K562 (cell line): ENCODE measurements around the gene ZDHHC11B. TPM values are rescaled to one million over a fixed set of nuclear protein-coding genes. Genes with fewer than 3 reads are reported as not detected.

Experiments used
- ATAC-seq: fragments of 200-7000 bp; cut with Tn5 transposase; 3 replicates; pipeline ENCODE4 v1.9.1; 2020; ENCODE audit warnings: moderate library complexity
- BruUV-seq: library from RNA; stranded (reverse); fragments of 400-500 nt; replicated peaks from 2 replicates; lab custom pipeline; 2021; lab: Mats Ljungman, UMichigan
- CTCF ChIA-PET: fragments of 300-600 bp; formaldehyde crosslinking; extraction: SDS; loops from one replicate; lab custom pipeline; 2021; ENCODE audit warnings: low intra/inter-chr PET ratio; lab: Yijun Ruan, JAX
- POLR2A ChIA-PET: fragments of 300-600, 350-650 bp; sonication (Branson Sonifier 250); formaldehyde crosslinking; extraction: SDS; loops from one replicate; lab custom pipeline; 2021; ENCODE audit warnings: antibody characterized with exemption, inconsistent platforms; lab: Yijun Ruan, JAX
- DNase-seq, 4 experiments: peaks; one replicate each; pipeline versions ENCODE4 v3.0.0 to v3.0.0-alpha.2; 2011 to 2018; ENCODE audit warnings: low spot score in 3 of 4, mixed read lengths in 3 of 4; ENCODE audit errors: extremely low read depth in 1 of 4
- FAIRE-seq: peaks from 2 replicates; lab custom pipeline; 2011; peaks lifted over from hg19 to GRCh38; lab: Jason Lieb, UNC
- H2AFZ ChIP-seq: 2 replicates; pipeline ENCODE4 v1.6.0; 2011; ENCODE audit warnings: low read depth, low read length, control low read depth, inconsistent platforms
- H3K27ac ChIP-seq: fragments of 200-600 bp; 3 replicates; pipeline ENCODE4 v1.8.0; 2011; ENCODE audit warnings: low read depth, mild to moderate bottlenecking, control low read depth, inconsistent platforms, low read length, moderate library complexity, mixed read lengths; ENCODE audit errors: extremely low read depth
- H3K27me3 ChIP-seq, 2 experiments: fragments of 300-600 bp in 1 of 2; 2 replicates in 1 of 2; 3 replicates in 1 of 2; pipeline versions ENCODE4 v1.6.0 to v1.8.0; 2011; ENCODE audit warnings: inconsistent platforms in 2 of 2, low read length in 2 of 2, mild to moderate bottlenecking in 1 of 2, mixed read lengths in 1 of 2, moderate library complexity in 1 of 2; ENCODE audit not compliant: control insufficient read depth in 2 of 2, insufficient read depth in 2 of 2
- H3K36me3 ChIP-seq: fragments of 300-600 bp; 3 replicates; pipeline ENCODE4 v1.8.0; 2011; ENCODE audit warnings: mild to moderate bottlenecking, low read length, inconsistent platforms; ENCODE audit not compliant: control insufficient read depth, insufficient read depth
- H3K4me1 ChIP-seq, 2 experiments: fragments of 200-600 bp in 1 of 2; replicated peaks in 1 of 2; 2 replicates in 1 of 2; 3 replicates in 1 of 2; pipeline versions ENCODE4 v1.5.1 to v1.8.0; 2011; ENCODE audit warnings: inconsistent platforms in 2 of 2, low read length in 2 of 2, mild to moderate bottlenecking in 1 of 2, mixed read lengths in 1 of 2, moderate library complexity in 1 of 2; ENCODE audit not compliant: control insufficient read depth in 2 of 2, insufficient read depth in 2 of 2
- H3K4me2 ChIP-seq: 2 replicates; pipeline ENCODE4 v1.6.1; 2011; ENCODE audit warnings: low read length, control low read depth, inconsistent platforms, mixed read lengths; ENCODE audit not compliant: insufficient read depth
- H3K4me3 ChIP-seq: fragments of 200-600 bp; sonication (generic), shearing (Covaris generic); 2 replicates; pipeline ENCODE4 v1.5.1; 2016; ENCODE audit warnings: control low read depth, inconsistent platforms
- H3K79me2 ChIP-seq: fragments of 200-600 bp; 3 replicates; pipeline ENCODE4 v1.8.0; 2011; ENCODE audit warnings: low read length, inconsistent platforms; ENCODE audit not compliant: control insufficient read depth, insufficient read depth
- H3K9ac ChIP-seq, 2 experiments: 2 replicates each; pipeline versions ENCODE4 v1.6.0 to v1.6.1; 2011; ENCODE audit warnings: low read depth in 2 of 2, low read length in 2 of 2, control low read depth in 1 of 2, inconsistent platforms in 1 of 2, mild to moderate bottlenecking in 1 of 2, mixed read lengths in 1 of 2; ENCODE audit not compliant: insufficient read depth in 1 of 2
- H3K9me1 ChIP-seq: one replicate; pipeline ENCODE4 v1.6.0; 2011; ENCODE audit warnings: inconsistent platforms, mild to moderate bottlenecking, low read length, moderate library complexity; ENCODE audit not compliant: control insufficient read depth, insufficient read depth
- H3K9me3 ChIP-seq: replicated peaks from 2 replicates; pipeline ENCODE4 v1.5.1; 2011; ENCODE audit warnings: low read depth, low read length, inconsistent platforms; ENCODE audit not compliant: control insufficient read depth, insufficient read depth
- H4K20me1 ChIP-seq: replicated peaks from 2 replicates; pipeline ENCODE4 v1.6.1; 2011; ENCODE audit warnings: low read length, inconsistent platforms, mixed read lengths; ENCODE audit not compliant: control insufficient read depth, insufficient read depth
- ASH1L ChIP-seq: fragments of 450-650 bp; IDR thresholded peaks from 2 replicates; pipeline ENCODE4 v1.6.1; 2018; ENCODE audit warnings: borderline replicate concordance, mild to moderate bottlenecking, low read depth; ENCODE audit not compliant: partially characterized antibody
- CBFA2T2 ChIP-seq: fragments of 450-650 bp; conservative IDR thresholded peaks from 2 replicates; pipeline ENCODE4 v1.6.1; 2017; ENCODE audit warnings: mild to moderate bottlenecking
- CREB5 ChIP-seq: fragments of 250-450 bp; sonication (Bioruptor Pico); IDR thresholded peaks from 2 replicates; pipeline ENCODE4 v1.5.0; 2020; ENCODE audit warnings: mild to moderate bottlenecking
- FOS ChIP-seq: IDR thresholded peaks from 3 replicates; pipeline ENCODE4 v1.6.1; 2011; ENCODE audit not compliant: insufficient read length; ENCODE audit errors: extremely low read depth
- MEIS2 ChIP-seq: fragments of 450-650 bp; IDR thresholded peaks from 2 replicates; pipeline ENCODE4 v1.6.1; 2014; ENCODE audit warnings: mild to moderate bottlenecking; ENCODE audit not compliant: partially characterized antibody
- PKNOX1 ChIP-seq: fragments of 450-650 bp; IDR thresholded peaks from 2 replicates; pipeline ENCODE4 v1.6.1; 2016
- POLR2G ChIP-seq: fragments of 200-400 bp; formaldehyde crosslinking; IDR thresholded peaks from 2 replicates; pipeline ENCODE4 v1.6.1; 2017; ENCODE audit warnings: low read depth, mild to moderate bottlenecking, antibody characterized with exemption, low read length, moderate library complexity
- TBP ChIP-seq: optimal IDR thresholded peaks from 2 replicates; pipeline ENCODE3; 2011; ENCODE audit warnings: low read depth, low read length, improper control_type of control experiment
- ZNF277 ChIP-seq: fragments of 250-450 bp; sonication (Bioruptor Pico); IDR thresholded peaks from 2 replicates; pipeline ENCODE4 v1.8.0; 2022; ENCODE audit warnings: inconsistent platforms, mild to moderate bottlenecking, moderate library complexity, borderline replicate concordance
- ZNF592 ChIP-seq: fragments of 450-650 bp; IDR thresholded peaks from 2 replicates; pipeline ENCODE4 v1.6.1; 2017; ENCODE audit warnings: antibody characterized with exemption, mild to moderate bottlenecking
- WGBS: fragments of 100-300 bp; shearing (Covaris generic); methylation state at CpG from one replicate; pipeline ENCODE4 v1.1.6; 2016; ENCODE audit warnings: low coverage, mixed read lengths; ENCODE audit not compliant: insufficient coverage; ENCODE audit errors: missing lambda C conversion rate; 5-methylcytosine and 5-hydroxymethylcytosine counted together
- in situ Hi-C: fragments of 300-500 bp; cut with MboI; formaldehyde crosslinking; loops from 4 replicates; pipeline ENCODE4 v1.15.0; 2018; ENCODE audit warnings: inconsistent platforms, mixed read lengths
- intact Hi-C: fragments of 100-400 bp; cut with micrococcal nuclease; formaldehyde crosslinking; loops from 2 replicates; pipeline ENCODE4 v1.14.2; 2022
- polyA plus RNA-seq, 8 experiments: library from polyadenylated mRNA; depleted of rRNA in 4 of 8; stranded (reverse) in 5 of 8; unstranded in 3 of 8; fragments of >200 nt; fragmentation: Nextera tagmentation in 2 of 8; fragmentation: Illumina TruSeq in 1 of 8; extraction: Ambion mirVana in 2 of 8; extraction: Trizol in 1 of 8; gene quantifications; 2 replicates each; pipeline versions ENCODE4 v1.2.1 to v1.2.3, GENCODE V29; 2011 to 2014; ENCODE audit warnings: inconsistent platforms in 1 of 8, missing spikeins in 1 of 8
- total RNA-seq, 7 experiments: library from RNA; depleted of rRNA in 6 of 7; stranded (reverse); fragments of >200 nt in 6 of 7; fragmentation: Illumina TruSeq in 2 of 7; extraction: Trizol in 2 of 7; gene quantifications; 2 replicates each; pipeline versions ENCODE4 v1.2.1 to v1.2.3, GENCODE V29; 2011 to 2021; ENCODE audit warnings: low replicate concordance in 1 of 7

Gene ZDHHC11B
- total and polyA plus RNA-seq, 9 of the 15 experiments (the other 6 are each of a cell fraction or from before 2014, with no cell fraction given) = 0.03 to 0.23 (median 0.15) TPM; not detected in 3

- ChIA-PET CTCF (no interaction called here), POLR2A (no interaction called here)
- intact Hi-C loops = no loop called here
- 41% methylated on average over 42 of the region's 42 CpGs for WGBS
- in situ Hi-C loops = no loop called here
- Histone ChIP-seq H4K20me1 (no peaks in the 10 kb centered on the region; the same call in 1 of the 2 replicates), H3K4me2 (peak overlapping the region; percentile 68), H3K4me1 (peaks cover 0 to 22% of the 10 kb centered on the region in 2 experiments; a peak in 3 of 5 replicates), H2AFZ (peak overlapping the region; percentile 89), H3K4me3 (peak overlapping the region; percentile 34), H3K9ac (0 out of 4 replicates have a peak overlapping the region, but pooled peaks of 1 of the 2 experiments have one; percentile 48), H3K9me3 (no peaks in the 10 kb centered on the region), H3K79me2 (no peaks in the 10 kb centered on the region), H3K27me3 (peaks cover 0 to 21% of the 10 kb centered on the region in 2 experiments; a peak in 2 of 5 replicates), H3K27ac (no peak overlapping the region), H3K36me3 (no peaks in the 10 kb centered on the region), H3K9me1 (no peaks in the 10 kb centered on the region)
- FAIRE-seq (peak; percentile 94), DNase-seq (peak; percentile 60 to 77 (median 70)), ATAC-seq (peak; percentile 93)
- BruUV-seq = TSS peak; percentile 57
- TF ChIP-seq PKNOX1 = peak; percentile 85
- TF ChIP-seq ASH1L = peak; percentile 47
- TF ChIP-seq CREB5 (CRISPR knock-in tag) = no peak
- TF ChIP-seq TBP = peak; percentile 63
- no peak for TF ChIP-seq ZNF592
- TF ChIP-seq MEIS2 = peak; percentile 87
- TF ChIP-seq CBFA2T2 = no peak
- TF ChIP-seq ZNF277 = no peak
- TF ChIP-seq FOS = peak; percentile 50
- TF ChIP-seq POLR2G = peak; percentile 56; the same call in 1 of the 2 replicates
Observed at GRCh38 chr5:776862-777711, 7.4 kb downstream of the ZDHHC11B start.
